ENCODE data around the gene MED29. TPM values are rescaled to one million over a fixed set of nuclear protein-coding genes. Genes with fewer than 3 reads are reported as not detected.

MED29 gene
- total and polyA plus RNA-seq, 2 of the 4 experiments (the other 2 are of a cell fraction) = 17.6 to 28.8 TPM

- Histone ChIP-seq H3K79me1 (ENCODE audit: low read depth in 1 of 2, low read length in 2 of 2) (peaks cover 11 to 61% of the 10 kb centered on the region in 2 experiments; a peak in 3 of 4 replicates), H2AK9ac (replicated peaks; ENCODE audit: low read depth, low read length, poor library complexity) (peak overlapping the region; percentile 60), H3K9me1 (ENCODE audit: insufficient read depth, low read length) (peaks cover 8% of the 10 kb centered on the region), H3K4ac (ENCODE audit: low read depth, low read length) (0 out of 2 replicates have a peak overlapping the region, but pooled peaks have one; percentile 7), H3K4me3 (ENCODE audit: insufficient read depth, low read depth, low read length) (peak overlapping the region; percentile 83), H4K8ac (ENCODE audit: low read depth in 2 of 2, low read length in 2 of 2) (no peak overlapping the region), H2BK120ac (ENCODE audit: low read depth, low read length) (no peak overlapping the region), H3K4me1 (ENCODE audit: control insufficient read depth, insufficient read depth, low read length) (peaks cover 5% of the 10 kb centered on the region), H2BK20ac (ENCODE audit: low read depth, low read length) (no peak overlapping the region), H3K27ac (ENCODE audit: insufficient read depth, low read length) (no peak overlapping the region), H3K9ac (ENCODE audit: low read depth, low read length) (peak overlapping the region; percentile 96), H3K56ac (ENCODE audit: extremely low read depth, insufficient read depth, low read length) (no peak overlapping the region), H4K20me1 (ENCODE audit: insufficient read depth, low read length) (peaks cover 44% of the 10 kb centered on the region), H3K14ac (replicated peaks; ENCODE audit: low read depth, low read length) (no peak overlapping the region), H3K18ac (ENCODE audit: low read depth, low read length) (no peak overlapping the region), H3K4me2 (ENCODE audit: low read depth, low read length) (peak overlapping the region; percentile 64), H2BK5ac (ENCODE audit: low read depth, low read length, poor library complexity, severe bottlenecking) (no peak overlapping the region), H4K91ac (ENCODE audit: insufficient read depth, low read depth, low read length) (no peak overlapping the region), H3K36me3 (ENCODE audit: control insufficient read depth, insufficient read depth, low read length) (peaks cover 12% of the 10 kb centered on the region; the same call in 1 of the 2 replicates), H3K9me3 (ENCODE audit: control insufficient read depth, insufficient read depth, low read length) (no peaks in the 10 kb centered on the region), H4K5ac (ENCODE audit: low read depth, low read length) (no peak overlapping the region), H3K23ac (ENCODE audit: low read depth, low read length) (no peak overlapping the region), H2BK15ac (ENCODE audit: low read depth, low read length) (no peak overlapping the region), H2AFZ (replicated peaks; ENCODE audit: low read length, poor library complexity) (no peak overlapping the region), H2AK5ac (ENCODE audit: low read depth, low read length) (peak overlapping the region; percentile 15; the same call in 1 of the 2 replicates), H3K27me3 (ENCODE audit: control insufficient read depth, insufficient read depth, low read length) (no peaks in the 10 kb centered on the region)
- in situ Hi-C loops (cut with MboI; ENCODE audit: low sequenced_read_pairs) (loop anchor here (25.0 kb wide), 1 partner anchor 391 kb away; the partner anchor contains the start of genes DYRK1B and FBL), intact Hi-C loops (cut with micrococcal nuclease) (loop anchor here (10.0 kb wide), 1 partner anchor 398 kb away; the partner anchor contains the start of gene FBL), dilution Hi-C loops (cut with HindIII; ENCODE audit: low sequenced_read_pairs, unreplicated experiment) (no loop called here)
- no peak for ATAC-seq (ENCODE audit: low read depth)
- no TSS peak for BruUV-seq (replicated peaks)
- DNase-seq = no peak
- ChIA-PET CTCF (no interaction called here), POLR2A (ENCODE audit: unreplicated experiment) (no interaction called here)
- 88% methylated on average over 13 of the region's 16 CpGs; no CpG with 5 or more reads in 1 of the 2 experiments for WGBS, 2 experiments (ENCODE audit: extremely low coverage in 2 of 2, insufficient read length in 1 of 2)
- TF ChIP-seq RAD21 (IDR thresholded peaks at IDR 0.05; ENCODE audit: low read length) = no peak
- no peak for TF ChIP-seq CEBPB (IDR thresholded peaks at IDR 0.05; ENCODE audit: low read depth, low read length)
- no peak for TF ChIP-seq POLR2A (IDR thresholded peaks at IDR 0.05; ENCODE audit: low read depth, low read length)
- no peak for TF ChIP-seq MAZ (IDR thresholded peaks at IDR 0.05; ENCODE audit: borderline replicate concordance, low read depth, low read length)
- no peak for TF ChIP-seq ELK1 (IDR thresholded peaks at IDR 0.05; ENCODE audit: borderline replicate concordance, low read depth, low read length)
- TF ChIP-seq CTCF (conservative IDR thresholded peaks at IDR 0.05; ENCODE audit: low read depth, low read length) = no peak
- TF ChIP-seq MXI1 (IDR thresholded peaks at IDR 0.05; ENCODE audit: borderline replicate concordance, low read depth, low read length) = no peak
- TF ChIP-seq FOS (IDR thresholded peaks at IDR 0.05; ENCODE audit: low read depth, low read length) = no peak
- TF ChIP-seq NFE2L2 (IDR thresholded peaks at IDR 0.05; ENCODE audit: low read depth, low read length) = no peak
- no peak for TF ChIP-seq MAFK (IDR thresholded peaks at IDR 0.05; ENCODE audit: low read depth, low read length)
- TF ChIP-seq CHD1 (IDR thresholded peaks at IDR 0.05; ENCODE audit: low read depth, low read length) = no peak
- no peak for TF ChIP-seq SMC3 (IDR thresholded peaks at IDR 0.05; ENCODE audit: low read depth, low read length)
- TF ChIP-seq BHLHE40 (IDR thresholded peaks at IDR 0.05; ENCODE audit: low read depth, low read length) = no peak
- no peak for TF ChIP-seq RCOR1 (IDR thresholded peaks at IDR 0.05; ENCODE audit: insufficient replicate concordance, low read length)
- no peak for TF ChIP-seq USF2 (IDR thresholded peaks at IDR 0.05; ENCODE audit: low read depth, low read length)
These were observed 55.3 kb downstream of the MED29 start for GRCh38 chr19:39446365-39447084.
